Measurements from ENCODE around the gene ATXN1.

Gene ATXN1

DNA sequence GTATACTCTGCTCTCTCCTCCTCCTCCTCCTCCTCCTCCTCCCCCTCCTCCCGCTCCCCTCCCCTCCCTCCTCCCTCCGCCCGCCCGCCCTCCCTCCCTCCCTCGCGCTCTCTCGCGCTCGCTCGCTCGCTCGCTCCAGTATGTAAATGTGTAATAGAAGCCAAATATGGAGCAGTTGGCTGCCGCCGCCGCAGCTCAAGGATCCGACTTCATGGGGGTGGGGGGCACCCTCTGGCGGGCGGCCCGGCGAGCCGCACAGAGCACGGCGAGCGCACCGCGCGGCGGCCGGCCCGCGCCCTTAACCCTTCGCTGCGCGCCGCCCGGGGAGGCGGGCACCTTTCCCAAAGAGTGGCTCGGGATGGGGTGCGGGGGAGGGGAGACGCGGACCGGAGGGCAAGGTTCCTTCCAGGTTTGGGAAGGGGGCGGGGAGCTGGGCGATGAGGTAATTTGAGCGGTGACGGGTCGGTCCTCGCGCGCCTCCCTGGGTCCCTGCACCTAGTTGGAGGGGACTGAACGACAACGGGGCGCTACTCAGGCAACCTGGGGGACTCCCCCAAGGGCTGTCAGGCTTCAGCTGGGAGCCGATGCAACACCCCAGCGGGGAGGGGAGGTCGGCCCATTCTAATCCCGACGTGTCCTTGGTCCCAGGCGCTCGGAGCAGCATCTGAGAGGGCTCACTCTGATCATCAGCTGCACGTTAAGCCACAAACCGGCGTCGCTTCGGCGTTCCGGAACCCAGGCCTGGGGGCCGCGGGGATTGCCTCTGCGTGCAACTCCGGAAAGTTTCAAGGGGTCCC lies 409 bp upstream of the ATXN1 start:
- Histone ChIP-seq H3K79me2 (ENCODE audit: control insufficient read depth, low read length) (peaks cover 9% of the 10 kb centered on the region; the same call in 1 of the 2 replicates), H3K4me2 (ENCODE audit: low read length) (peak overlapping the region; percentile 95), H3K9me2 (replicated peaks; ENCODE audit: control insufficient read depth, low read length) (no peaks in the 10 kb centered on the region), H3F3A (ENCODE audit: control insufficient read depth, insufficient read depth) (peaks cover 17% of the 10 kb centered on the region), H3K27ac (ENCODE audit: low read depth, low read length) (peak overlapping the region; percentile 45), H3K4me1 (ENCODE audit: control insufficient read depth, low read length) (peaks cover 28% of the 10 kb centered on the region), H3K36me3 (ENCODE audit: control insufficient read depth, low read length) (no peaks in the 10 kb centered on the region), H3K27me3 (ENCODE audit: control insufficient read depth, low read length) (peaks cover 12% of the 10 kb centered on the region), H3K4me3 (ENCODE audit: low read length) (peak overlapping the region; percentile 91), H4K20me1 (ENCODE audit: control insufficient read depth, insufficient read depth, low read depth, low read length) (peaks cover 4% of the 10 kb centered on the region; the same call in 1 of the 2 replicates), H3K9me3 (ENCODE audit: control insufficient read depth, insufficient read depth, low read length) (no peaks in the 10 kb centered on the region)
- TF ChIP-seq EZH2phosphoT487 (IDR thresholded peaks at IDR 0.05; ENCODE audit: borderline replicate concordance, low read length), result no peak
- TF ChIP-seq, protein P1, sequence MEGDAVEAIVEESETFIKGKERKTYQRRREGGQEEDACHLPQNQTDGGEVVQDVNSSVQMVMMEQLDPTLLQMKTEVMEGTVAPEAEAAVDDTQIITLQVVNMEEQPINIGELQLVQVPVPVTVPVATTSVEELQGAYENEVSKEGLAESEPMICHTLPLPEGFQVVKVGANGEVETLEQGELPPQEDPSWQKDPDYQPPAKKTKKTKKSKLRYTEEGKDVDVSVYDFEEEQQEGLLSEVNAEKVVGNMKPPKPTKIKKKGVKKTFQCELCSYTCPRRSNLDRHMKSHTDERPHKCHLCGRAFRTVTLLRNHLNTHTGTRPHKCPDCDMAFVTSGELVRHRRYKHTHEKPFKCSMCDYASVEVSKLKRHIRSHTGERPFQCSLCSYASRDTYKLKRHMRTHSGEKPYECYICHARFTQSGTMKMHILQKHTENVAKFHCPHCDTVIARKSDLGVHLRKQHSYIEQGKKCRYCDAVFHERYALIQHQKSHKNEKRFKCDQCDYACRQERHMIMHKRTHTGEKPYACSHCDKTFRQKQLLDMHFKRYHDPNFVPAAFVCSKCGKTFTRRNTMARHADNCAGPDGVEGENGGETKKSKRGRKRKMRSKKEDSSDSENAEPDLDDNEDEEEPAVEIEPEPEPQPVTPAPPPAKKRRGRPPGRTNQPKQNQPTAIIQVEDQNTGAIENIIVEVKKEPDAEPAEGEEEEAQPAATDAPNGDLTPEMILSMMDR (IDR thresholded peaks at IDR 0.05; ENCODE audit: low read depth, low read length, poor library complexity, severe bottlenecking), result peak; percentile 44

DNA sequence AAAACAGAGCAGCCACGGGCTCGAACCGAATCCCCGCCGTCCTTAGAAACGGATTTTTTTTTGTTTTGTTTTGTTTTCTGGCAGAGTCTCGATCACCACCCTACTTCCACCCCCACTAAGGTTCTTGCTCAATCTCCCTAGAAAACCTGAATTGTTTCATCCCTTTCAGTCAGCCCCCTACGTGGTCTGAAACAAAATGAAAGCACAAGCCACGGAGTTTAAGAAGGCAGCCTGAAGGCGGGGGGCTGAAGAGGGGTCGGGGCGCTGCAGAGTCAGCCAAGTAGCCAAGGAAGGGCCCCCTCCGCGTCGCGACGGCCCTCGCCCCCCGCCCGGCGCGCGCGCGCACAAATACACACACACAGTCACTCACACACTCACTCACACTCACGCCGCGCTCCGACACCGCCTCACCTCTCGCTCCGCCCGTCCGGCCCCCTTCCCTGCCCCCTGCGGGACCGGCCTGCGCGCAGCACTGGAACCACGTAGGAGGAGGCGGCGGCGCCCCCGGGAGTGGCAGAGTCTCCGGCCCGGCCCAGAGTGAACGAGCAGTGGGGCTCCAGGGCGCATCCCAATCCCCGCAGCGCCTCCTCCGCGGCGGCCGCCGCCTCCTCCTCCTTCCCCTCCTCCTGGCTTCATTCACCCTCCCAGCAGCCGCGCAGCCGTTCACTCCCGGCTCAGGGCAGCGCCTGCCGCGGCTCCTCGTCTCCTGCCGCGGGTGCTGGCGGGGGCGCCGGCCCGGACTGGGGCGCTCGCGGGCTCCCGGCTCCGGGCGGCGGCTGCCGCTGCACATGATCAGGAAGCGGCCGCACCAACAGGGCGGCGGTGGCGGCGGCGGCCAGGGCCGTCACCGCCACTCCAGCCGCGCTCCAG lies 1.4 kb downstream of the ATXN1 start:
- Histone ChIP-seq H3K36me3 (ENCODE audit: control insufficient read depth, low read length) (no peaks in the 10 kb centered on the region), H3K4me3 (ENCODE audit: low read length) (peak overlapping the region; percentile 91), H4K20me1 (ENCODE audit: control insufficient read depth, insufficient read depth, low read depth, low read length) (peaks cover 5% of the 10 kb centered on the region; the same call in 1 of the 2 replicates), H3K79me2 (ENCODE audit: control insufficient read depth, low read length) (peaks cover 9% of the 10 kb centered on the region; the same call in 1 of the 2 replicates), H3K9me2 (replicated peaks; ENCODE audit: control insufficient read depth, low read length) (no peaks in the 10 kb centered on the region), H3F3A (ENCODE audit: control insufficient read depth, insufficient read depth) (peaks cover 17% of the 10 kb centered on the region), H3K27me3 (ENCODE audit: control insufficient read depth, low read length) (peaks cover 12% of the 10 kb centered on the region), H3K4me2 (ENCODE audit: low read length) (peak overlapping the region; percentile 85), H3K9me3 (ENCODE audit: control insufficient read depth, insufficient read depth, low read length) (no peaks in the 10 kb centered on the region), H3K4me1 (ENCODE audit: control insufficient read depth, low read length) (peaks cover 28% of the 10 kb centered on the region), H3K27ac (ENCODE audit: low read depth, low read length) (peak overlapping the region; percentile 19; the same call in 1 of the 2 replicates)
- 0 out of 2 replicates have a peak, but pooled peaks have one; percentile 26 for TF ChIP-seq EZH2phosphoT487 (IDR thresholded peaks at IDR 0.05; ENCODE audit: borderline replicate concordance, low read length)
- TF ChIP-seq, protein P1 (IDR thresholded peaks at IDR 0.05; ENCODE audit: low read depth, low read length, poor library complexity, severe bottlenecking), result no peak

DNA sequence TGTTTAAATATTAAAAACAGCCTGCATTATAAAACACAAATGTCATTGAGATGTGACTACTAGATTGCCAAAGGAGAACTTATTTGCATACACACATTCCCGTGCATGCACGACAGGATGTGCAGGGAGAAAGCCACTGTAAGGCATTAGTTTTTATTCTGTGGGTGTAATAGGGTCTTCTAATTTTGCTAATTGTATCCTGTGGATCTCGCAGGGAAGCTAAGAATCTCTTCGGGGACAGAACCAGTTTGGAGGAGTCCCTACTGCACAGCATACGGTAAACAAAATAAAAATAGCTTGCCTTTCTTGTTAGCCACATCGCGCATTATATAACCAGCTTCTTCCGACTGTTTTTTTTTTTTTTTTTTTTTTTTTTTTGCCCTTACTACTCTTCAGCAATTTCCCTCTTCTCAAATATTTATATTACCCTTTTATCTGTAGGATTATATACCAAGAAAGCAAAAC lies 2.0 kb downstream of the ATXN1 start:
- H3K27me3 ChIP-seq (ENCODE audit: control insufficient read depth, low read length), result peaks cover 12% of the 10 kb centered on the region
- H3K27ac ChIP-seq (ENCODE audit: low read depth, low read length), result no peak overlapping the region
- H3K4me2 ChIP-seq (ENCODE audit: low read length), result peak overlapping the region; percentile 85
- no peaks in the 10 kb centered on the region for H3K9me2 ChIP-seq (replicated peaks; ENCODE audit: control insufficient read depth, low read length)
- peak overlapping the region; percentile 91 for H3K4me3 ChIP-seq (ENCODE audit: low read length)
- H4K20me1 ChIP-seq (ENCODE audit: control insufficient read depth, insufficient read depth, low read depth, low read length), result peaks cover 5% of the 10 kb centered on the region; the same call in 1 of the 2 replicates
- H3F3A ChIP-seq (ENCODE audit: control insufficient read depth, insufficient read depth), result peaks cover 17% of the 10 kb centered on the region
- peaks cover 28% of the 10 kb centered on the region for H3K4me1 ChIP-seq (ENCODE audit: control insufficient read depth, low read length)
- peaks cover 9% of the 10 kb centered on the region; the same call in 1 of the 2 replicates for H3K79me2 ChIP-seq (ENCODE audit: control insufficient read depth, low read length)
- TF ChIP-seq EZH2phosphoT487 (IDR thresholded peaks at IDR 0.05; ENCODE audit: borderline replicate concordance, low read length), result no peak
- TF ChIP-seq, protein P1 (IDR thresholded peaks at IDR 0.05; ENCODE audit: low read depth, low read length, poor library complexity, severe bottlenecking), result no peak
- no peaks in the 10 kb centered on the region for H3K36me3 ChIP-seq (ENCODE audit: control insufficient read depth, low read length)
- no peaks in the 10 kb centered on the region for H3K9me3 ChIP-seq (ENCODE audit: control insufficient read depth, insufficient read depth, low read length)
